Erythroblast (primary cell): Measurements from ENCODE around the gene IFNLR1.

ENCODE experiments used
- GATA1 ChIP-seq: IDR thresholded peaks from 2 replicates; pipeline ENCODE4 v1.6.1; 2011; ENCODE audit warnings: low read depth, mild to moderate bottlenecking, control low read depth, low read length, moderate library complexity
- POLR2A ChIP-seq: IDR thresholded peaks from 2 replicates; pipeline ENCODE4 v1.6.1; 2011; ENCODE audit warnings: mild to moderate bottlenecking, low read length

- TF ChIP-seq POLR2A: no peak
- TF ChIP-seq GATA1: no peak
These were observed 39.7 kb upstream of the IFNLR1 start for GRCh38 chr1:24226749-24227148.
